ENCODE results near the gene ARHGEF11.

DNA sequence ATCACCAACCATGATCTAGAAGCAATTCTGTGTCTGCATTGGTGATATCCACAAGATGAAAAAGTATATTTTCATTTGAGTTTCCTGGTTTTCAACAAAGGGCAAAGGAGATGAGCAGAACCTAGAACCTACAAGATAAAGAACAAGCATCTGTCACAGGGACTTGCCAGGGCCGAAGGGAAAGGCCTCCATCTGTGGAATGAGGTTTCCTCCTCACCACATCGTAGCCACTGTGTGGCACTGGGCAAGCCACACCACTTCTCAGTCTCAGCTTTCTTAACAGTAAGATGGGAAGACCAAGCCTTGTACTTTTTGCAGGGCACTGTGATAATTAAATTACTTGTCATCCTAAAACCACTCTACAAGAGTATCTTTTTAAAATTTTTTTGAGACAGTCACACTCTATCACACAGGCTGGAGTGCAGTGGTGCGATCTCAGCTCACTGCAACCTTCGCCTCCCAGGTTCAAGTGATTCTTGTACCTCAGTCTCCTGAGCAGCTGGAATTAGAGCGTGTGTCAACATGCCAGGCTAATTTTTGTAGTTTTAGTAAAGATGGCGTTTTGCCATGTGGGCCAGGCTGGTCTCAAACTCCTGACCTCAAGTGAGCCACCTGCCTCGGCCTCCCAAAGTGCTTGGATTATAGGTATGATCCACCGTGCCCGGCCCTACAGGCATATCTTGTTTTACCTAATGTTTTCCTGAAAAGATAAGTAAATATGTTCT, 45.8 kb downstream of the ARHGEF11 start:
- TF ChIP-seq POLR2AphosphoS5 (IDR thresholded peaks at IDR 0.05; ENCODE audit: borderline replicate concordance, low read depth, low read length) (no peak), EZH2 (IDR thresholded peaks at IDR 0.05) (no peak)
